Endothelial cell of umbilical vein (primary cell): ENCODE results near the gene PPM1L. TPM values are rescaled to one million over a fixed set of nuclear protein-coding genes. Genes with fewer than 3 reads are reported as not detected.

Experiments used
- BruUV-seq: library from RNA; stranded (reverse); fragments of 400-500 nt; replicated peaks from 2 replicates; lab custom pipeline; 2021; lab: Mats Ljungman, UMichigan
- CTCF ChIA-PET: fragments of 300-600, 350-600 bp; sonication (Branson Sonifier 250); formaldehyde crosslinking; loops from one replicate; lab custom pipeline; 2021; ENCODE audit warnings: antibody characterized with exemption, inconsistent platforms; lab: Charles Lee
- POLR2A ChIA-PET: fragments of 300-600, 350-600 bp; sonication (Branson Sonifier 250); formaldehyde crosslinking; loops from one replicate; lab custom pipeline; 2021; ENCODE audit warnings: antibody characterized with exemption, inconsistent platforms; lab: Charles Lee
- DNase-seq: peaks from one replicate; pipeline ENCODE4 v3.0.0-alpha.2; 2011; ENCODE audit warnings: low read depth, low spot score
- FAIRE-seq: peaks from 2 replicates; lab custom pipeline; 2011; peaks lifted over from hg19 to GRCh38; lab: Jason Lieb, UNC
- H2AFZ ChIP-seq: 2 replicates; pipeline ENCODE4 v1.6.0; 2012; ENCODE audit warnings: low read depth, low read length, control low read depth, inconsistent platforms
- H3K27ac ChIP-seq: 2 replicates; pipeline ENCODE4 v1.5.1; 2011; ENCODE audit warnings: low read depth, mild to moderate bottlenecking, control low read depth, low read length, moderate library complexity; ENCODE audit not compliant: insufficient read depth
- H3K27me3 ChIP-seq, 2 experiments: 2 replicates each; pipeline versions ENCODE4 v1.6.0 to v1.6.1; 2011; ENCODE audit warnings: low read length in 2 of 2, mixed read lengths in 1 of 2; ENCODE audit not compliant: control insufficient read depth in 2 of 2, insufficient read depth in 2 of 2
- H3K36me3 ChIP-seq, 2 experiments: 2 replicates in 1 of 2; 3 replicates in 1 of 2; pipeline ENCODE4 v1.5.1; 2011; ENCODE audit warnings: low read length in 2 of 2, mild to moderate bottlenecking in 1 of 2, moderate library complexity in 1 of 2; ENCODE audit not compliant: control insufficient read depth in 2 of 2, insufficient read depth in 2 of 2; ENCODE audit errors: extremely low read depth in 1 of 2
- H3K4me1 ChIP-seq: 3 replicates; pipeline ENCODE4 v1.5.1; 2011; ENCODE audit warnings: mild to moderate bottlenecking, low read length; ENCODE audit not compliant: control insufficient read depth, insufficient read depth; ENCODE audit errors: extremely low read depth
- H3K4me2 ChIP-seq: 2 replicates; pipeline ENCODE4 v1.6.1; 2011; ENCODE audit warnings: low read length, control low read depth, mixed read lengths; ENCODE audit not compliant: insufficient read depth
- H3K4me3 ChIP-seq, 3 experiments: fragments of 200-600 bp in 1 of 3; sonication (generic), shearing (Covaris generic) in 1 of 3; replicated peaks in 1 of 3; 2 replicates each; pipeline ENCODE4 v1.5.1; 2011 to 2016; ENCODE audit warnings: control low read depth in 3 of 3, low read length in 3 of 3, mild to moderate bottlenecking in 2 of 3, inconsistent platforms in 1 of 3, low read depth in 1 of 3, moderate library complexity in 1 of 3; ENCODE audit not compliant: insufficient read depth in 1 of 3
- H3K79me2 ChIP-seq: 2 replicates; pipeline ENCODE4 v1.6.0; 2012; ENCODE audit warnings: low read length, inconsistent platforms; ENCODE audit not compliant: control insufficient read depth, insufficient read depth
- H3K9ac ChIP-seq: replicated peaks from 2 replicates; pipeline ENCODE3; 2011; ENCODE audit warnings: low read length, control low read depth; ENCODE audit not compliant: insufficient read depth; ENCODE audit errors: extremely low read depth
- H3K9me1 ChIP-seq: replicated peaks from 3 replicates; pipeline ENCODE4 v1.6.0; 2011; ENCODE audit warnings: mild to moderate bottlenecking, low read length; ENCODE audit not compliant: control insufficient read depth, insufficient read depth; ENCODE audit errors: extremely low read depth
- H3K9me3 ChIP-seq: replicated peaks from 2 replicates; pipeline ENCODE4 v1.5.1; 2012; ENCODE audit warnings: low read length, inconsistent platforms; ENCODE audit not compliant: control insufficient read depth, insufficient read depth
- H4K20me1 ChIP-seq: replicated peaks from 2 replicates; pipeline ENCODE3; 2011; ENCODE audit warnings: mild to moderate bottlenecking, low read length; ENCODE audit not compliant: control insufficient read depth, insufficient read depth; ENCODE audit errors: extremely low read depth
- CTCF ChIP-seq, 2 donors: IDR thresholded peaks; 1 replicate in 1 of 2; 2 replicates in 1 of 2; pipeline ENCODE4 v1.5.1; 2011; ENCODE audit warnings: low read length in 2 of 2, mild to moderate bottlenecking in 2 of 2, moderate library complexity in 2 of 2, control low read depth in 1 of 2, inconsistent platforms in 1 of 2, low read depth in 1 of 2; ENCODE audit not compliant: insufficient read depth in 1 of 2; ENCODE audit errors: extremely low read depth in 1 of 2
- EZH2 ChIP-seq: IDR thresholded peaks from 2 replicates; pipeline ENCODE4 v1.6.1; 2012; ENCODE audit warnings: borderline replicate concordance, low read depth, mild to moderate bottlenecking, moderate library complexity, low read length, inconsistent platforms; ENCODE audit not compliant: severe bottlenecking
- FOS ChIP-seq: IDR thresholded peaks from 2 replicates; pipeline ENCODE4 v1.6.1; 2011; ENCODE audit warnings: mild to moderate bottlenecking, low read length, moderate library complexity, borderline replicate concordance; ENCODE audit not compliant: insufficient read depth
- GATA2 ChIP-seq: IDR thresholded peaks from 2 replicates; pipeline ENCODE4 v1.7.0; 2011; ENCODE audit warnings: low read depth, mild to moderate bottlenecking, moderate library complexity, mixed read lengths, low read length; ENCODE audit not compliant: insufficient read length, insufficient read depth
- JUN ChIP-seq: IDR thresholded peaks from 2 replicates; pipeline ENCODE4 v1.6.1; 2011; ENCODE audit warnings: borderline replicate concordance, low read depth; ENCODE audit not compliant: insufficient read length, insufficient read depth
- MAX ChIP-seq: IDR thresholded peaks from 2 replicates; pipeline ENCODE4 v1.6.1; 2011; ENCODE audit not compliant: insufficient read depth, insufficient read length
- MYC ChIP-seq: IDR thresholded peaks from one replicate; pipeline ENCODE4 v1.6.1; 2011; ENCODE audit warnings: mild to moderate bottlenecking, low read depth, low read length
- POLR2A ChIP-seq: IDR thresholded peaks from 2 replicates; pipeline ENCODE4 v1.6.1; 2012; ENCODE audit warnings: low read depth, mild to moderate bottlenecking, control low read depth, low read length
- POLR2AphosphoS5 ChIP-seq: IDR thresholded peaks from 2 replicates; pipeline ENCODE4 v1.6.1; 2012; ENCODE audit warnings: low read depth, mild to moderate bottlenecking, control low read depth, low read length, moderate library complexity; ENCODE audit not compliant: insufficient read depth
- dilution Hi-C: fragments of 300-500 bp; cut with MboI; formaldehyde crosslinking; loops from one replicate; pipeline ENCODE4 v1.15.0; 2019; ENCODE audit warnings: low sequenced_read_pairs; ENCODE audit not compliant: extremely low pct_ligation_motif_present
- intact Hi-C: fragments of 100-400 bp; cut with micrococcal nuclease; formaldehyde crosslinking; loops from one replicate; pipeline ENCODE4 v1.10.0; 2022
- polyA plus RNA-seq, 4 experiments: library from polyadenylated mRNA; depleted of rRNA in 3 of 4; stranded (reverse) in 3 of 4; unstranded in 1 of 4; fragments of >200 nt; gene quantifications; 2 replicates each; pipeline versions ENCODE4 v1.2.1 to v1.2.3, GENCODE V29; 2011 to 2012; ENCODE audit warnings: missing spikeins in 1 of 4
- total RNA-seq: library from RNA; stranded (reverse); gene quantifications from 2 replicates; pipeline ENCODE4 v1.2.3, GENCODE V29; 2021

Gene PPM1L
- total and polyA plus RNA-seq, 2 donors (not counting 3 experiments of a cell fraction or from before 2014, with no cell fraction given): 0.63 to 2.9 TPM

GRCh38 chr3:160781863-160782262 lies 25.8 kb downstream of the PPM1L start:
- Histone ChIP-seq H3K36me3 (no peaks in the 10 kb centered on the region), H3K9me3 (no peaks in the 10 kb centered on the region), H3K79me2 (no peaks in the 10 kb centered on the region), H3K27ac (no peak overlapping the region), H2AFZ (no peak overlapping the region), H3K9me1 (no peaks in the 10 kb centered on the region), H3K4me3 (no peak overlapping the region), H3K4me1 (no peaks in the 10 kb centered on the region), H3K4me2 (no peak overlapping the region), H3K27me3 (no peaks in the 10 kb centered on the region), H4K20me1 (no peaks in the 10 kb centered on the region), H3K9ac (no peak overlapping the region)
- DNase-seq (no peak), FAIRE-seq (no peak)
- dilution Hi-C loops (no loop called here), intact Hi-C loops (no loop called here)
- no TSS peak for BruUV-seq
- ChIA-PET POLR2A (no interaction called here), CTCF (no interaction called here)
- TF ChIP-seq FOS: no peak
- TF ChIP-seq POLR2A: no peak
- TF ChIP-seq MYC: no peak
- TF ChIP-seq JUN: no peak

DNA sequence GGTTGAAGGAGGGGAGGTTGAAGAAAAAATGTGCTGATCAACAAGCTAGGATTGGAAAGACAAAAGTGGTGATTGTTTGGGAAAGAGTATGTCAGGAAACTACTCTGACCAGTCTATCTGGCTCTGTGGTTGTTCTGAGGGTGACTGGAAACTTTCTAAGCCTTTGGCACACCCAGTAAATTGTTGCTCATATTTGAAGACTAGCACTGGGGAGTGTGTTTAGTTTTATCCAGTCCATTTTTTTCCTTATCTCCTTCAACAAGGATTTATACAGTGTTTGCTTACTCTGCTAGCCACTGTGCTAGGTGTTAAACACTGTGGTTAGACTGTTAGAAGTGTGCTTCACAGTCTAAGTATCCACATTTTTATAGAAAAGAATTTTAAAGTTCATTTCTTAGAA lies 28.8 kb downstream of the PPM1L start:
- ChIA-PET POLR2A (no interaction called here), CTCF (no interaction called here)
- DNase-seq: no peak
- intact Hi-C loops (no loop called here), dilution Hi-C loops (no loop called here)
- no peaks in the 10 kb centered on the region for H3K27me3 ChIP-seq
- H2AFZ ChIP-seq: no peak overlapping the region
- no peak overlapping the region for H3K9ac ChIP-seq
- no peak for FAIRE-seq
- H3K4me1 ChIP-seq: no peaks in the 10 kb centered on the region
- no peaks in the 10 kb centered on the region for H3K9me3 ChIP-seq
- no peak overlapping the region for H3K4me3 ChIP-seq
- no peaks in the 10 kb centered on the region for H3K79me2 ChIP-seq
- H3K9me1 ChIP-seq: no peaks in the 10 kb centered on the region
- no peak for TF ChIP-seq POLR2AphosphoS5
- TF ChIP-seq CTCF (IDR thresholded peaks at IDR 0.05; ENCODE audit: extremely low read depth in 1 of 2, insufficient read depth in 1 of 2, low read depth in 1 of 2, low read length in 2 of 2): no peak
- TF ChIP-seq MAX: no peak
- TF ChIP-seq JUN: no peak
- no peak for TF ChIP-seq FOS
- no peak for TF ChIP-seq POLR2A
- no peak for TF ChIP-seq EZH2
- no peak for TF ChIP-seq MYC
- no peak for TF ChIP-seq GATA2
- BruUV-seq: no TSS peak
- no peak overlapping the region for H3K4me2 ChIP-seq
- no peaks in the 10 kb centered on the region for H3K36me3 ChIP-seq
- H3K27ac ChIP-seq: no peak overlapping the region
- H4K20me1 ChIP-seq: no peaks in the 10 kb centered on the region
